ENCODE data around the gene UBASH3A.
"Not testable (repeated sequence)": the region's sequence is repeated elsewhere in the genome, so short reads cannot be mapped to it uniquely, and the experiment has no call there.

GRCh38 chr21:42408718-42409117, 5.0 kb downstream of the UBASH3A start:
- TF ChIP-seq CTCF (IDR thresholded peaks at IDR 0.05 in 4 of 5, conservative IDR thresholded peaks at IDR 0.05 in 1 of 5); POLR2A (IDR thresholded peaks at IDR 0.05): not testable (repeated sequence)

All from gastrocnemius medialis (tissue), 4 donors.